Jurkat, Clone E6-1 (cell line): Measurements from ENCODE around the gene GZMB. TPM values are rescaled to one million over a fixed set of nuclear protein-coding genes. Genes with fewer than 3 reads are reported as not detected.
"Not testable (repeated sequence)": the region's sequence is repeated elsewhere in the genome, so short reads cannot be mapped to it uniquely, and the experiment has no call there.

Experiments
- DNase-seq: peaks from one replicate; pipeline ENCODE4 v3.0.0-alpha.2; 2011; ENCODE audit warnings: low read depth, low spot score
- H3K4me3 ChIP-seq: 2 replicates; pipeline ENCODE4 v1.5.1; 2011; ENCODE audit warnings: mild to moderate bottlenecking, low read length, control low read depth, moderate library complexity
- polyA plus RNA-seq: library from polyadenylated mRNA; unstranded; fragments of >200 nt; gene quantifications from one replicate; pipeline ENCODE4 v1.2.1, GENCODE V29; 2012; ENCODE audit warnings: missing spikeins; ENCODE audit not compliant: insufficient read length, insufficient read depth

GZMB gene
- not detected for polyA plus RNA-seq

GRCh38 chr14:24634158-24634557, at the start of gene GZMB:
Gene GZMB, minus strand, starts transcription at chr14:24634190. Its CDS starts 30 bp downstream, at chr14:24634160.
- no peak within 1 kb of the TSS for H3K4me3 ChIP-seq
- DNase-seq = no peak

- no peak overlapping the region for H3K4me3 ChIP-seq
- DNase-seq = no peak
Observed at GRCh38 chr14:24681056-24681455, 47.1 kb upstream of the GZMB start.

- H3K4me3 ChIP-seq = no peak overlapping the region
- no peak for DNase-seq
Observed at GRCh38 chr14:24680516-24680915, 46.5 kb upstream of the GZMB start.

GRCh38 chr14:24679248-24679961, 45.4 kb upstream of the GZMB start:
- peak overlapping the region; percentile 20 for H3K4me3 ChIP-seq
- peak; percentile 65 for DNase-seq

- peak; percentile 95 for DNase-seq
- peak overlapping the region; percentile 16; the same call in 1 of the 2 replicates for H3K4me3 ChIP-seq
Observed at GRCh38 chr14:24678801-24679247, 44.8 kb upstream of the GZMB start.

GRCh38 chr14:24677956-24678355, 44.0 kb upstream of the GZMB start:
- no peak for DNase-seq
- H3K4me3 ChIP-seq = no peak overlapping the region

GRCh38 chr14:24674204-24674970, 40.4 kb upstream of the GZMB start:
- H3K4me3 ChIP-seq = peak overlapping the region; percentile 19
- DNase-seq = peak; percentile 60

GRCh38 chr14:24673534-24674203, 39.7 kb upstream of the GZMB start:
- H3K4me3 ChIP-seq = peak overlapping the region; percentile 19
- DNase-seq = peak; percentile 90

- H3K4me3 ChIP-seq = no peak overlapping the region
- no peak for DNase-seq
Observed at GRCh38 chr14:24673059-24673458, 39.1 kb upstream of the GZMB start.

- DNase-seq = no peak
- no peak overlapping the region for H3K4me3 ChIP-seq
Observed at GRCh38 chr14:24670594-24670993, 36.6 kb upstream of the GZMB start.

- DNase-seq = no peak
Observed at GRCh38 chr14:24669651-24670050, 35.7 kb upstream of the GZMB start.

GRCh38 chr14:24665440-24665991, 31.5 kb upstream of the GZMB start:
- H3K4me3 ChIP-seq = no peak overlapping the region
- DNase-seq = peak; percentile 41

More at GRCh38 chr14:24669651-24670050, 35.7 kb upstream of the GZMB start:
- H3K4me3 ChIP-seq = no peak overlapping the region

- H3K4me3 ChIP-seq = no peak overlapping the region
- no peak for DNase-seq
Observed at GRCh38 chr14:24664366-24664765, 30.4 kb upstream of the GZMB start.

GRCh38 chr14:24662753-24663152, 28.8 kb upstream of the GZMB start:
- peak overlapping the region; percentile 9 for H3K4me3 ChIP-seq
- peak; percentile 85 for DNase-seq

- peak overlapping the region; percentile 8; the same call in 1 of the 2 replicates for H3K4me3 ChIP-seq
- DNase-seq = peak; percentile 84
Observed at GRCh38 chr14:24659916-24660570, 26.1 kb upstream of the GZMB start.

GRCh38 chr14:24648361-24648760, 14.4 kb upstream of the GZMB start:
- H3K4me3 ChIP-seq, DNase-seq: not testable (repeated sequence)

GRCh38 chr14:24639905-24640304, 5.9 kb upstream of the GZMB start:
- no peak for DNase-seq
- H3K4me3 ChIP-seq = no peak overlapping the region

GRCh38 chr14:24639270-24639669, 5.3 kb upstream of the GZMB start:
- no peak for DNase-seq
- no peak overlapping the region for H3K4me3 ChIP-seq

- DNase-seq = no peak
- H3K4me3 ChIP-seq = no peak overlapping the region
Observed at GRCh38 chr14:24633353-24633752, 637 bp downstream of the GZMB start.
